ENCODE measurements around the gene ARHGAP12. TPM values are rescaled to one million over a fixed set of nuclear protein-coding genes. Genes with fewer than 3 reads are reported as not detected.

The ARHGAP12 gene
- total RNA-seq, 1 donor from 2014 or later, result 68.9 TPM

DNA sequence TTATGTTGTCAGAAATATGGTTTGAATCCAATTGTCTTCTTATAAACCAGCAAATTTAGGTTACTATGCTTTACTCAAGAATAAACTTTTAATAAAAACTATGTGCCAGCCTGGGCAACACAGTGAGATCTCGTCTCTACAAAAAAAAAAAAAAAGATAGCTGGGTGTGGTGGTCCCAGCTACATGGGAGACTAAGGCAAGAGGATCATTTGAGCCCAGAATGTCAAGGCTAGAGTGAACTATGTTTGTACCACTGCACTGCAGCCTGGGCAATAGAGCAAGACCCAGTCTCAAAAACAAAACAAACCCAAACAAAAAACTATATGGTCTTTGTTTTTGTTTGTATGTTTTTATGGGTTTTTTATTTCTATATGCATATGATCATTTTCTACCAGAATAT lies 7.5 kb upstream of the ARHGAP12 start:
- Histone ChIP-seq H3K9ac (no peak overlapping the region), H3K4me2 (no peak overlapping the region), H3K9me3 (ENCODE audit: low read depth) (no peaks in the 10 kb centered on the region), H3K4me1 (no peaks in the 10 kb centered on the region), H3F3A (ENCODE audit: low read depth) (no peaks in the 10 kb centered on the region), H2AFZ (replicated peaks) (no peak overlapping the region), H3K4me3 (no peak overlapping the region), H3K79me2 (ENCODE audit: low read depth) (no peaks in the 10 kb centered on the region), H3K27ac (no peak overlapping the region), H3K36me3 (no peaks in the 10 kb centered on the region), H3K27me3 (no peaks in the 10 kb centered on the region), H4K20me1 (ENCODE audit: low read depth) (no peaks in the 10 kb centered on the region)
- Mint-ChIP-seq H3K36me3 (no peaks in the 10 kb centered on the region), H3K4me3 (no peak overlapping the region), H3K27me3 (ENCODE audit: insufficient read depth, low read depth) (peaks cover 2% of the 10 kb centered on the region), H3K27ac (no peak overlapping the region), H3K9me3 (no peaks in the 10 kb centered on the region), H3K4me1 (peaks cover 13% of the 10 kb centered on the region)
- no peak for DNase-seq (ENCODE audit: low spot score)
- TF ChIP-seq CTCF (IDR thresholded peaks at IDR 0.05) (no peak), EZH2 (IDR thresholded peaks at IDR 0.05) (no peak), EZH2phosphoT487 (IDR thresholded peaks at IDR 0.05) (no peak)

DNA sequence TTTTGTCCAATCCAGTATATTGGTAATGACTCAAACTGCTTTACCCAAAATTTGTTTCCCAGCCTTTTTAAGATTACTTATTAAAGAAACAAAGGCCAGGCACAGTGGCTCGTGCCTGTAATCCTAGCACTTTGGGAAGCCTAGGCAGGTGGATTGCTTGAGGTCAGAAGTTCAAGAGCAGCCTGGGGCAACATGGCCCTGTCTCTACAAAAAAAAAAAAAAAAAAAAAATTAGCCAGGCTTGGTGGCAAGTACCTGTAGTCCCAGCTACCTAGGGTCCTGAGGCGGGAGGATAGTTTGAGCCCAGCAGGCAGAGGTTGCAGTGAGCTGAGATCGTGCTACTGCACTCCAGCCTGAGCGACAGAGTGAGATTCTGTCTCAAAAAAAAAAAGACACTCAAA lies 7.0 kb upstream of the ARHGAP12 start:
- TF ChIP-seq EZH2phosphoT487 (IDR thresholded peaks at IDR 0.05), result no peak
- no peak for TF ChIP-seq CTCF (IDR thresholded peaks at IDR 0.05)
- no peak for TF ChIP-seq EZH2 (IDR thresholded peaks at IDR 0.05)
- Histone ChIP-seq H3K4me3 (no peak overlapping the region), H2AFZ (replicated peaks) (no peak overlapping the region), H3K27ac (no peak overlapping the region), H3K9me3 (ENCODE audit: low read depth) (no peaks in the 10 kb centered on the region), H3K9ac (no peak overlapping the region), H4K20me1 (ENCODE audit: low read depth) (no peaks in the 10 kb centered on the region), H3K27me3 (no peaks in the 10 kb centered on the region), H3F3A (ENCODE audit: low read depth) (no peaks in the 10 kb centered on the region), H3K79me2 (ENCODE audit: low read depth) (no peaks in the 10 kb centered on the region), H3K4me1 (no peaks in the 10 kb centered on the region), H3K36me3 (no peaks in the 10 kb centered on the region), H3K4me2 (no peak overlapping the region)
- Mint-ChIP-seq H3K27ac (no peak overlapping the region), H3K9me3 (no peaks in the 10 kb centered on the region), H3K36me3 (no peaks in the 10 kb centered on the region), H3K27me3 (ENCODE audit: insufficient read depth, low read depth) (peaks cover 2% of the 10 kb centered on the region), H3K4me1 (peaks cover 9% of the 10 kb centered on the region), H3K4me3 (no peak overlapping the region)
- DNase-seq (ENCODE audit: low spot score), result no peak

GRCh38 chr10:31932838-31933237 lies 4.2 kb upstream of the ARHGAP12 start:
- no peak overlapping the region for H3K27ac ChIP-seq
- H3K4me2 ChIP-seq, result no peak overlapping the region
- H3F3A ChIP-seq (ENCODE audit: low read depth), result no peaks in the 10 kb centered on the region
- H2AFZ ChIP-seq (replicated peaks), result no peak overlapping the region
- peaks cover 8% of the 10 kb centered on the region for H3K27me3 ChIP-seq
- TF ChIP-seq EZH2 (IDR thresholded peaks at IDR 0.05) (no peak), CTCF (IDR thresholded peaks at IDR 0.05) (no peak), EZH2phosphoT487 (IDR thresholded peaks at IDR 0.05) (no peak)
- no peaks in the 10 kb centered on the region for H3K9me3 ChIP-seq (ENCODE audit: low read depth)
- no peak for DNase-seq (ENCODE audit: low spot score)
- H3K4me1 ChIP-seq, result no peaks in the 10 kb centered on the region
- H3K79me2 ChIP-seq (ENCODE audit: low read depth), result peaks cover 1% of the 10 kb centered on the region
- no peak overlapping the region for H3K4me3 ChIP-seq
- Mint-ChIP-seq H3K4me1 (peaks cover 8% of the 10 kb centered on the region), H3K9me3 (no peaks in the 10 kb centered on the region), H3K4me3 (no peak overlapping the region), H3K27ac (no peak overlapping the region), H3K36me3 (no peaks in the 10 kb centered on the region), H3K27me3 (ENCODE audit: insufficient read depth, low read depth) (peaks cover 2% of the 10 kb centered on the region)
- H4K20me1 ChIP-seq (ENCODE audit: low read depth), result no peaks in the 10 kb centered on the region
- H3K9ac ChIP-seq, result no peak overlapping the region
- H3K36me3 ChIP-seq, result no peaks in the 10 kb centered on the region

Measured in neural progenitor cell (in vitro differentiated cells).